T47D (cell line): ENCODE results near the gene SNX25.

Experiments
- DNase-seq, 2 experiments: peaks; one replicate each; pipeline versions ENCODE4 v3.0.0 to v3.0.0-alpha.2; 2011 to 2012; ENCODE audit warnings: low read depth in 1 of 2, low spot score in 1 of 2
- JUND ChIP-seq: IDR thresholded peaks from 2 replicates; pipeline ENCODE4 v1.6.1; 2012; ENCODE audit warnings: low read depth
- in situ Hi-C: cut with HindIII; loops from 2 replicates; pipeline ENCODE4 v1.10.0; 2016; ENCODE audit warnings: low sequenced_read_pairs, low pct_unique_long_range_greater_than_20kb

Gene SNX25

GRCh38 chr4:185263419-185263818, 54.0 kb downstream of the SNX25 start:
- no peak for TF ChIP-seq JUND
- in situ Hi-C loops, result no loop called here
- DNase-seq, result no peak

GRCh38 chr4:185265942-185266341, 56.5 kb downstream of the SNX25 start:
- no peak for DNase-seq
- TF ChIP-seq JUND, result no peak
- in situ Hi-C loops, result no loop called here

- in situ Hi-C loops, result no loop called here
- DNase-seq, result peak in 1 of 2 experiments; percentile 22
- TF ChIP-seq JUND, result no peak
Measured at GRCh38 chr4:185269286-185269685, 59.9 kb downstream of the SNX25 start.

- in situ Hi-C loops, result no loop called here
- no peak for TF ChIP-seq JUND
- DNase-seq, result no peak
Measured at GRCh38 chr4:185270037-185270436, 60.6 kb downstream of the SNX25 start.

GRCh38 chr4:185270885-185271284, 61.5 kb downstream of the SNX25 start:
- no peak for TF ChIP-seq JUND
- in situ Hi-C loops, result no loop called here
- DNase-seq, result no peak

- TF ChIP-seq JUND, result no peak
- no peak for DNase-seq
- in situ Hi-C loops, result no loop called here
Measured at GRCh38 chr4:185272245-185272644, 62.8 kb downstream of the SNX25 start.

GRCh38 chr4:185275501-185275900, 66.1 kb downstream of the SNX25 start:
- in situ Hi-C loops, result no loop called here

GRCh38 chr4:185276036-185276435, 66.6 kb downstream of the SNX25 start:
- in situ Hi-C loops, result no loop called here
- no peak for TF ChIP-seq JUND
- no peak for DNase-seq

More at GRCh38 chr4:185275501-185275900, 66.1 kb downstream of the SNX25 start:
- DNase-seq, result no peak
- TF ChIP-seq JUND, result no peak

GRCh38 chr4:185278716-185279115, 69.3 kb downstream of the SNX25 start:
- in situ Hi-C loops, result no loop called here
- no peak for TF ChIP-seq JUND
- no peak for DNase-seq

- TF ChIP-seq JUND, result no peak
Measured at GRCh38 chr4:185280608-185281007, 71.2 kb downstream of the SNX25 start.

GRCh38 chr4:185282968-185283367, 73.6 kb downstream of the SNX25 start:
- TF ChIP-seq JUND, result no peak
- in situ Hi-C loops, result no loop called here
- DNase-seq, result peak in 1 of 2 experiments; percentile 52

More at GRCh38 chr4:185280608-185281007, 71.2 kb downstream of the SNX25 start:
- no peak for DNase-seq
- in situ Hi-C loops, result no loop called here

GRCh38 chr4:185283723-185284122, 74.3 kb downstream of the SNX25 start:
- in situ Hi-C loops, result no loop called here
- DNase-seq, result no peak
- TF ChIP-seq JUND, result no peak

GRCh38 chr4:185285632-185286393, 76.4 kb downstream of the SNX25 start:
- in situ Hi-C loops, result no loop called here
- no peak for TF ChIP-seq JUND
- DNase-seq, result no peak

- in situ Hi-C loops, result no loop called here
- TF ChIP-seq JUND, result no peak
- DNase-seq, result no peak
Measured at GRCh38 chr4:185286571-185286970, 77.2 kb downstream of the SNX25 start.
